ENCODE results near the gene OPCML. TPM values are rescaled to one million over a fixed set of nuclear protein-coding genes. Genes with fewer than 3 reads are reported as not detected.

The OPCML gene
- total RNA-seq, 3 donors from 2014 or later (not counting 1 experiment from before 2014, with no cell fraction given) = not detected

- Mint-ChIP-seq H3K4me3 (no peak overlapping the region), H3K27me3 (ENCODE audit: low read depth in 2 of 2) (no peaks in the 10 kb centered on the region), H3K27ac (no peak overlapping the region), H3K9me3 (peaks cover 2 to 8% of the 10 kb centered on the region in 2 donors), H3K36me3 (no peaks in the 10 kb centered on the region), H3K4me1 (no peaks in the 10 kb centered on the region)
- no peak for TF ChIP-seq CTCF (IDR thresholded peaks at IDR 0.05)
- Histone ChIP-seq H3K9me3 (ENCODE audit: control insufficient read depth, insufficient read depth, low read length) (peaks cover 7% of the 10 kb centered on the region), H3K4me1 (ENCODE audit: control insufficient read depth, insufficient read depth, low read length) (no peaks in the 10 kb centered on the region), H3K36me3 (ENCODE audit: control insufficient read depth, insufficient read depth, low read length) (no peaks in the 10 kb centered on the region), H3K4me3 (ENCODE audit: low read length) (no peak overlapping the region), H3K27me3 (ENCODE audit: control insufficient read depth, insufficient read depth, low read length) (no peaks in the 10 kb centered on the region), H3K27ac (ENCODE audit: low read length) (no peak overlapping the region)
- WGBS (ENCODE audit: insufficient coverage) = 89% methylated on average over 15 of the region's 15 CpGs
- ATAC-seq = no peak
- intact Hi-C loops (cut with micrococcal nuclease) = no loop called here
- no peak for DNase-seq
These were observed 170.1 kb downstream of the OPCML start for GRCh38 chr11:133362156-133362555.

GRCh38 chr11:133361689-133361994 lies 170.7 kb downstream of the OPCML start:
- H3K27ac ChIP-seq (ENCODE audit: low read length) = no peak overlapping the region

GRCh38 chr11:133360860-133361688 lies 171.2 kb downstream of the OPCML start:
- WGBS (ENCODE audit: insufficient coverage) = 93% methylated on average over 54 of the region's 54 CpGs
- Mint-ChIP-seq H3K9me3 (peaks cover 2 to 8% of the 10 kb centered on the region in 2 donors), H3K27ac (no peak overlapping the region), H3K36me3 (no peaks in the 10 kb centered on the region), H3K27me3 (ENCODE audit: low read depth in 2 of 2) (no peaks in the 10 kb centered on the region), H3K4me1 (no peaks in the 10 kb centered on the region), H3K4me3 (no peak overlapping the region)
- DNase-seq = no peak
- intact Hi-C loops (cut with micrococcal nuclease) = no loop called here
- Histone ChIP-seq H3K4me3 (ENCODE audit: low read length) (no peak overlapping the region), H3K36me3 (ENCODE audit: control insufficient read depth, insufficient read depth, low read length) (no peaks in the 10 kb centered on the region), H3K27ac (ENCODE audit: low read length) (no peak overlapping the region), H3K4me1 (ENCODE audit: control insufficient read depth, insufficient read depth, low read length) (no peaks in the 10 kb centered on the region), H3K27me3 (ENCODE audit: control insufficient read depth, insufficient read depth, low read length) (no peaks in the 10 kb centered on the region), H3K9me3 (ENCODE audit: control insufficient read depth, insufficient read depth, low read length) (peaks cover 7% of the 10 kb centered on the region)
- no peak for TF ChIP-seq CTCF (IDR thresholded peaks at IDR 0.05)
- no peak for ATAC-seq

More at GRCh38 chr11:133361689-133361994, 170.7 kb downstream of the OPCML start:
- intact Hi-C loops (cut with micrococcal nuclease) = no loop called here
- Mint-ChIP-seq H3K27ac (no peak overlapping the region), H3K4me1 (no peaks in the 10 kb centered on the region), H3K4me3 (no peak overlapping the region), H3K27me3 (ENCODE audit: low read depth in 2 of 2) (no peaks in the 10 kb centered on the region), H3K9me3 (peaks cover 2 to 8% of the 10 kb centered on the region in 2 donors), H3K36me3 (no peaks in the 10 kb centered on the region)
- ATAC-seq (no peak), DNase-seq (no peak)
- Histone ChIP-seq H3K36me3 (ENCODE audit: control insufficient read depth, insufficient read depth, low read length) (no peaks in the 10 kb centered on the region), H3K4me3 (ENCODE audit: low read length) (no peak overlapping the region), H3K9me3 (ENCODE audit: control insufficient read depth, insufficient read depth, low read length) (peaks cover 7% of the 10 kb centered on the region), H3K27me3 (ENCODE audit: control insufficient read depth, insufficient read depth, low read length) (no peaks in the 10 kb centered on the region), H3K4me1 (ENCODE audit: control insufficient read depth, insufficient read depth, low read length) (no peaks in the 10 kb centered on the region)
- WGBS (ENCODE audit: insufficient coverage) = 95% methylated on average over 21 of the region's 21 CpGs
- no peak for TF ChIP-seq CTCF (IDR thresholded peaks at IDR 0.05)

- Histone ChIP-seq H3K4me1 (ENCODE audit: control insufficient read depth, insufficient read depth, low read length) (no peaks in the 10 kb centered on the region), H3K36me3 (ENCODE audit: control insufficient read depth, insufficient read depth, low read length) (no peaks in the 10 kb centered on the region), H3K27ac (ENCODE audit: low read length) (no peak overlapping the region), H3K4me3 (ENCODE audit: low read length) (no peak overlapping the region), H3K9me3 (ENCODE audit: control insufficient read depth, insufficient read depth, low read length) (no peaks in the 10 kb centered on the region), H3K27me3 (ENCODE audit: control insufficient read depth, insufficient read depth, low read length) (no peaks in the 10 kb centered on the region)
- no peak for TF ChIP-seq CTCF (IDR thresholded peaks at IDR 0.05)
- H3K4me1 Mint-ChIP-seq = no peaks in the 10 kb centered on the region
- peaks cover 3 to 14% of the 10 kb centered on the region in 2 donors for H3K9me3 Mint-ChIP-seq
- 52% methylated on average over 2 of the region's 2 CpGs for WGBS (ENCODE audit: insufficient coverage)
- H3K36me3 Mint-ChIP-seq = no peaks in the 10 kb centered on the region
- intact Hi-C loops (cut with micrococcal nuclease) = no loop called here
- H3K27me3 Mint-ChIP-seq (ENCODE audit: low read depth in 2 of 2) = no peaks in the 10 kb centered on the region
- H3K4me3 Mint-ChIP-seq = no peak overlapping the region
- no peak for ATAC-seq
- DNase-seq = no peak
- H3K27ac Mint-ChIP-seq = no peak overlapping the region
These were observed 177.2 kb downstream of the OPCML start for GRCh38 chr11:133355095-133355494.

Data from natural killer cell (primary cell).